Neural cell (in vitro differentiated cells): ENCODE results near the gene HPS4. TPM values are rescaled to one million over a fixed set of nuclear protein-coding genes. Genes with fewer than 3 reads are reported as not detected.

ENCODE experiments used
- polyA plus RNA-seq: library from polyadenylated mRNA; depleted of rRNA; stranded (reverse); fragments of >200 nt; gene quantifications from 2 replicates; pipeline ENCODE4 v1.2.3, GENCODE V29; 2014

Gene HPS4
- polyA plus RNA-seq, 1 donor from 2014 or later = 54.1 TPM

Other genes starting within 250 kb of the HPS4 start
- gene ASPHD2, start 54.5 kb downstream of the HPS4 start, polyA plus RNA-seq = 16.7 and 18.7 TPM in 2 replicates
- gene SRRD, start 94 bp upstream of the HPS4 start, polyA plus RNA-seq = 29.3 and 33.9 TPM in 2 replicates
- 24.9 and 49.8 TPM in 2 replicates for gene TFIP11, start 28.7 kb upstream of the HPS4 start, polyA plus RNA-seq
- 16.6 and 20.5 TPM in 2 replicates for gene TPST2, start 106.3 kb upstream of the HPS4 start, polyA plus RNA-seq
- not detected in 2 replicates for gene CRYBB1, start 134.2 kb upstream of the HPS4 start, polyA plus RNA-seq
- gene CRYBA4, start 138.2 kb upstream of the HPS4 start, polyA plus RNA-seq = not detected in 2 replicates
- gene MIAT, start 173.8 kb upstream of the HPS4 start, polyA plus RNA-seq = 529 and 710 TPM in 2 replicates